ENCODE data around the gene KIF3B.

GRCh38 chr20:32296412-32296811, 19.0 kb downstream of the KIF3B start:
- no peak for TF ChIP-seq POLR2AphosphoS5 (IDR thresholded peaks at IDR 0.05; ENCODE audit: low read depth, low read length)
- TF ChIP-seq ATF3 (IDR thresholded peaks at IDR 0.05) = no peak
- no peak for TF ChIP-seq MAX (IDR thresholded peaks at IDR 0.05)
- no peak for TF ChIP-seq EZH2phosphoT487 (IDR thresholded peaks at IDR 0.05; ENCODE audit: borderline replicate concordance)
- no peak for TF ChIP-seq POLR2A (IDR thresholded peaks at IDR 0.05; ENCODE audit: borderline replicate concordance, extremely low read depth, insufficient read depth, insufficient read length)
- TF ChIP-seq CTCF (IDR thresholded peaks at IDR 0.05 in 2 of 3, conservative IDR thresholded peaks at IDR 0.05 in 1 of 3; ENCODE audit: borderline replicate concordance in 1 of 3, insufficient read depth in 1 of 3, low read depth in 2 of 3, low read length in 2 of 3) = no peak
- no peak for TF ChIP-seq FOSL1 (IDR thresholded peaks at IDR 0.05; ENCODE audit: low read depth)
- TF ChIP-seq SRF (IDR thresholded peaks at IDR 0.05; ENCODE audit: low read depth) = no peak
- TF ChIP-seq EGR1 (IDR thresholded peaks at IDR 0.05; ENCODE audit: low read depth) = no peak
- TF ChIP-seq ZNF274 (IDR thresholded peaks at IDR 0.05; ENCODE audit: low read depth, low read length) = no peak
- no peak for TF ChIP-seq RAD21 (IDR thresholded peaks at IDR 0.05; ENCODE audit: low read depth)
- TF ChIP-seq ELF1 (IDR thresholded peaks at IDR 0.05; ENCODE audit: borderline replicate concordance, low read depth) = no peak

All from HCT116 (cell line).